Liver (tissue), 3 donors: ENCODE measurements around the gene SPEF1.

Experiments used
- RAD21 ChIP-seq, 2 donors: IDR thresholded peaks; 2 replicates each; pipeline ENCODE4 v1.6.1; 2016; ENCODE audit warnings: antibody characterized with exemption in 2 of 2, mild to moderate bottlenecking in 2 of 2
- SP1 ChIP-seq: IDR thresholded peaks from 2 replicates; pipeline ENCODE4 v1.6.1; 2018; ENCODE audit warnings: antibody characterized with exemption, mild to moderate bottlenecking
- TAF1 ChIP-seq: conservative IDR thresholded peaks from 2 replicates; pipeline ENCODE4 v1.6.1; 2016; ENCODE audit warnings: antibody characterized with exemption, mild to moderate bottlenecking
- TF ChIP-seq, protein P1 (sequence below): fragments of 150-350 bp; IDR thresholded peaks from 2 replicates; pipeline ENCODE4 v1.5.1; 2017; ENCODE audit warnings: improper control_type of control experiment, low read depth, low read length; ENCODE audit not compliant: missing input control
- TF ChIP-seq, protein P2 (sequence below): IDR thresholded peaks from 2 replicates; pipeline ENCODE4 v1.6.1; 2016; ENCODE audit warnings: antibody characterized with exemption, mild to moderate bottlenecking
- TF ChIP-seq, protein P3 (sequence below): IDR thresholded peaks from 2 replicates; pipeline ENCODE4 v1.6.1; 2016; ENCODE audit warnings: antibody characterized with exemption
- donor health status: healthy.
- donor health status: healthy.

DNA sequence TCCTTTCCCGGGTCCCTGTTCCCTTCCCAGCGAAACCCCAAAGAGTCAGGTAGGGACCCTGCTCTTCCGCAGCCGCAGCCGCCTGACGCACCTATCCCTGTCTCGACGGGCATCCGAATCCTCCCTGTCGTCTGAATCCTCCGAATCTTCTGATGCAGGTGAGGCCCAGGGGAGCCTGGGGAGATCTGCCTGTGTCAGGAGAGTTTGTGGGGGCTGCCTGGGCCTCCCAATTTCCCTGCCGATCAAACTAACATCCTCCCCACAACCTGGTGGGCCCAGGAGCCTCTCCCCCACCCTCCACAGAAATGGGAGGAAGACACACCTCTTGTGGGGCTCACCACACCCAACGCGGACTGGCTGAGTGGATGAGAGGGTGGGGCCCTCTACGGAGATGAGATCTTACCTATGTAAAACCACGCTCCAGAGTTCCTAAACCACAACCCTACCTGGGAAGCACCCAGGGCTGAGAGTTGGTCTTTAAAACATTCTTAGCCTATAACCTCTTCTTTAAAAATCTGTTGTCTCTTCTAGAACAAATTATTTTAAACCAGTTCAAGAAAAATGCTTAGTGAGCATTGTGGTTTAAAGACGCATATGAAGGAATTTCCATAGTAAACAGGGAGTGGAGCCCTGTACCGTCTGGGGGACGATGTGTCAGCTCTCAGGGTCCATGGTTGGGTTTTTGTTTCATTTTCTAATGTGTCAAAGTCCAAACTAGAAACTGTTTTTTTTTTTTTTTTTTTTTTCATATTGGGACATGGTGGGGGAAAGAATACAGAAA lies 16.5 kb upstream of the SPEF1 start:
- TF ChIP-seq, protein P1, sequence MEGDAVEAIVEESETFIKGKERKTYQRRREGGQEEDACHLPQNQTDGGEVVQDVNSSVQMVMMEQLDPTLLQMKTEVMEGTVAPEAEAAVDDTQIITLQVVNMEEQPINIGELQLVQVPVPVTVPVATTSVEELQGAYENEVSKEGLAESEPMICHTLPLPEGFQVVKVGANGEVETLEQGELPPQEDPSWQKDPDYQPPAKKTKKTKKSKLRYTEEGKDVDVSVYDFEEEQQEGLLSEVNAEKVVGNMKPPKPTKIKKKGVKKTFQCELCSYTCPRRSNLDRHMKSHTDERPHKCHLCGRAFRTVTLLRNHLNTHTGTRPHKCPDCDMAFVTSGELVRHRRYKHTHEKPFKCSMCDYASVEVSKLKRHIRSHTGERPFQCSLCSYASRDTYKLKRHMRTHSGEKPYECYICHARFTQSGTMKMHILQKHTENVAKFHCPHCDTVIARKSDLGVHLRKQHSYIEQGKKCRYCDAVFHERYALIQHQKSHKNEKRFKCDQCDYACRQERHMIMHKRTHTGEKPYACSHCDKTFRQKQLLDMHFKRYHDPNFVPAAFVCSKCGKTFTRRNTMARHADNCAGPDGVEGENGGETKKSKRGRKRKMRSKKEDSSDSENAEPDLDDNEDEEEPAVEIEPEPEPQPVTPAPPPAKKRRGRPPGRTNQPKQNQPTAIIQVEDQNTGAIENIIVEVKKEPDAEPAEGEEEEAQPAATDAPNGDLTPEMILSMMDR, result no peak
- no peak for TF ChIP-seq RAD21 (IDR thresholded peaks at IDR 0.05)
- no peak for TF ChIP-seq TAF1
- TF ChIP-seq, protein P2, sequence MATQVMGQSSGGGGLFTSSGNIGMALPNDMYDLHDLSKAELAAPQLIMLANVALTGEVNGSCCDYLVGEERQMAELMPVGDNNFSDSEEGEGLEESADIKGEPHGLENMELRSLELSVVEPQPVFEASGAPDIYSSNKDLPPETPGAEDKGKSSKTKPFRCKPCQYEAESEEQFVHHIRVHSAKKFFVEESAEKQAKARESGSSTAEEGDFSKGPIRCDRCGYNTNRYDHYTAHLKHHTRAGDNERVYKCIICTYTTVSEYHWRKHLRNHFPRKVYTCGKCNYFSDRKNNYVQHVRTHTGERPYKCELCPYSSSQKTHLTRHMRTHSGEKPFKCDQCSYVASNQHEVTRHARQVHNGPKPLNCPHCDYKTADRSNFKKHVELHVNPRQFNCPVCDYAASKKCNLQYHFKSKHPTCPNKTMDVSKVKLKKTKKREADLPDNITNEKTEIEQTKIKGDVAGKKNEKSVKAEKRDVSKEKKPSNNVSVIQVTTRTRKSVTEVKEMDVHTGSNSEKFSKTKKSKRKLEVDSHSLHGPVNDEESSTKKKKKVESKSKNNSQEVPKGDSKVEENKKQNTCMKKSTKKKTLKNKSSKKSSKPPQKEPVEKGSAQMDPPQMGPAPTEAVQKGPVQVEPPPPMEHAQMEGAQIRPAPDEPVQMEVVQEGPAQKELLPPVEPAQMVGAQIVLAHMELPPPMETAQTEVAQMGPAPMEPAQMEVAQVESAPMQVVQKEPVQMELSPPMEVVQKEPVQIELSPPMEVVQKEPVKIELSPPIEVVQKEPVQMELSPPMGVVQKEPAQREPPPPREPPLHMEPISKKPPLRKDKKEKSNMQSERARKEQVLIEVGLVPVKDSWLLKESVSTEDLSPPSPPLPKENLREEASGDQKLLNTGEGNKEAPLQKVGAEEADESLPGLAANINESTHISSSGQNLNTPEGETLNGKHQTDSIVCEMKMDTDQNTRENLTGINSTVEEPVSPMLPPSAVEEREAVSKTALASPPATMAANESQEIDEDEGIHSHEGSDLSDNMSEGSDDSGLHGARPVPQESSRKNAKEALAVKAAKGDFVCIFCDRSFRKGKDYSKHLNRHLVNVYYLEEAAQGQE, result peak; percentile 17
- TF ChIP-seq, protein P3, sequence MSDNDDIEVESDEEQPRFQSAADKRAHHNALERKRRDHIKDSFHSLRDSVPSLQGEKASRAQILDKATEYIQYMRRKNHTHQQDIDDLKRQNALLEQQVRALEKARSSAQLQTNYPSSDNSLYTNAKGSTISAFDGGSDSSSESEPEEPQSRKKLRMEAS, result no peak
- TF ChIP-seq SP1, result peak; percentile 57
